ENCODE data around the gene ATG4C.

Gene ATG4C

DNA sequence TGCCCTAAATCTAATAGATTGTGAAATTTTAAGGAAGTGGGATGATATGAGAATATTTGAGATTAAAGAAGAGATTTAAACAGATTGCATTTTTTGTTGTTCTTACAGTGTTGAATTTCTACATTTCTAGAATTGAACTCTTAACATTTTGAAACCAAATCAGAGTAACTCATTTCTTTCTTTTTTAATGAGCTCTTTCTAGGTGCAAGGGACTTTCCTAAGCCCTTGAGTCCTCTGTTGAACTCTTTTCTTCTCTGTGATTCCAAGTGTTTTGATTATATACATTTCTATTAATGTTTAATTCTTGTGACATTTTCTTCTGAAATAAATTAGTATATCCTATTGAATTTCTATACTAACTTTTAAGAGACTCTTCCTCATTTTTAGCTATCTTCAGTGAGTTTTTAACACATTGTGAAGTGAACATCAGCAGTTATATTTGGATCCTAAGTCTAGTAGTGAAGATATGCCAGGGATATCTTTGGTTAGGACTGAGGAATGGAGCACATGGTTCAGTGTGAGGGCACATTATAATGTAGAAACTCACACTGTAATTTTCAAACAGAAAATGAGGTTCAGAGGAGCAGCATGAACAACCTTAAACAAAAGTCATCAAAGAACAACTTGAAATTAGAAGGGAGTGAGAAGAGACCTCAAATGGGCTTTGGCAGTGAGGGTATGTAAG, 53.1 kb downstream of the ATG4C start:
- DNase-seq (ENCODE audit: insufficient read length, low spot score) = no peak
- TF ChIP-seq, protein P1, sequence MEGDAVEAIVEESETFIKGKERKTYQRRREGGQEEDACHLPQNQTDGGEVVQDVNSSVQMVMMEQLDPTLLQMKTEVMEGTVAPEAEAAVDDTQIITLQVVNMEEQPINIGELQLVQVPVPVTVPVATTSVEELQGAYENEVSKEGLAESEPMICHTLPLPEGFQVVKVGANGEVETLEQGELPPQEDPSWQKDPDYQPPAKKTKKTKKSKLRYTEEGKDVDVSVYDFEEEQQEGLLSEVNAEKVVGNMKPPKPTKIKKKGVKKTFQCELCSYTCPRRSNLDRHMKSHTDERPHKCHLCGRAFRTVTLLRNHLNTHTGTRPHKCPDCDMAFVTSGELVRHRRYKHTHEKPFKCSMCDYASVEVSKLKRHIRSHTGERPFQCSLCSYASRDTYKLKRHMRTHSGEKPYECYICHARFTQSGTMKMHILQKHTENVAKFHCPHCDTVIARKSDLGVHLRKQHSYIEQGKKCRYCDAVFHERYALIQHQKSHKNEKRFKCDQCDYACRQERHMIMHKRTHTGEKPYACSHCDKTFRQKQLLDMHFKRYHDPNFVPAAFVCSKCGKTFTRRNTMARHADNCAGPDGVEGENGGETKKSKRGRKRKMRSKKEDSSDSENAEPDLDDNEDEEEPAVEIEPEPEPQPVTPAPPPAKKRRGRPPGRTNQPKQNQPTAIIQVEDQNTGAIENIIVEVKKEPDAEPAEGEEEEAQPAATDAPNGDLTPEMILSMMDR (IDR thresholded peaks at IDR 0.05; ENCODE audit: insufficient read depth, missing control alignments) = no peak
- FAIRE-seq = no peak

DNA sequence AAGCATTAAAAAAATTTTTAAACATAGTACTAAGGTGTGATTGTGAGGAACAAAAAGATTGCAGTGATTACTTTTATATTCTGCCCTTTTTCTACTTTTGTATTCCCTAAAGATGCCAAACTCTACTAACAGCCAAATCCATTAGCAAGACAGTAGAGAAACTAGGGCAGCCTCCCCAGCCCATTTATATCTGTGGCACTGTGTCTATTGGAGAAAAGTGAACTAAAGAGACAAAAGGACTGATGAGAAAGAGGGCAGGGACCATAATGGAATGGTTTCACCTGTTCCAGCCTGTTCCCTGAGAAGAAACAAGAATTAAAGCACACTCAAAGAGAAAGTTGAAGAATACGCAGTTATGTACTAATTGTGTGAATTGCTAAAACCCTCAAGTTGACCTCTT, 56.6 kb downstream of the ATG4C start:
- TF ChIP-seq, protein P1 (IDR thresholded peaks at IDR 0.05; ENCODE audit: insufficient read depth, missing control alignments) = no peak
- no peak for FAIRE-seq
- DNase-seq (ENCODE audit: insufficient read length, low spot score) = no peak

DNA sequence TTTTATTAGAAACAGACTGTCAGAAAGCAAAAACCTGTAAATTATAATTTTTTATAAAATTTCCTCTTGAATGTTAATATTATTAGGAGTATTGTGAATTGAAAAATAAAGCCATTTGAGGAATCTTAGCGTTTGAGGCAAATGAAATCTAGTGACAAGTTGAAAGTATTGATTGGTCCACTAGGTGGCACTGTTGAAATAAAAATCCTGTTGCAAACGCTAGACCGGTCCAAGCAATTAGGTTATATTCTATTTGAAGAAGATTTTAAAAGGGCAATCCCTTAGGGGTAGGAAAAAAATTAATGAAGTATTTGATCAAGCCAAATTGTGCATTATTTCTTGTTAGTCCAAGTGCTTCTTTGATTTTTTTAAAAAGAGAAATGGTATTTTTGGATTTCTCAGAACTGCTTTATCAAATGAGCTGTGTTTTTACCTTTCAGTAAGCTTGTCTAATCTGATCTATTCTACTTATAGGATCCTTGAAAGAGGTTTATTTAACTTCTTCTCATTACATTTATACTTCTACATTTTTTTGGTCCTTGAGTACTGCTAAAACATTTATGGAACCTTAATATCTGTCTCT, 57.7 kb downstream of the ATG4C start:
- TF ChIP-seq, protein P1 (IDR thresholded peaks at IDR 0.05; ENCODE audit: insufficient read depth, missing control alignments) = peak; percentile 77
- FAIRE-seq = no peak
- DNase-seq (ENCODE audit: insufficient read length, low spot score) = no peak

DNA sequence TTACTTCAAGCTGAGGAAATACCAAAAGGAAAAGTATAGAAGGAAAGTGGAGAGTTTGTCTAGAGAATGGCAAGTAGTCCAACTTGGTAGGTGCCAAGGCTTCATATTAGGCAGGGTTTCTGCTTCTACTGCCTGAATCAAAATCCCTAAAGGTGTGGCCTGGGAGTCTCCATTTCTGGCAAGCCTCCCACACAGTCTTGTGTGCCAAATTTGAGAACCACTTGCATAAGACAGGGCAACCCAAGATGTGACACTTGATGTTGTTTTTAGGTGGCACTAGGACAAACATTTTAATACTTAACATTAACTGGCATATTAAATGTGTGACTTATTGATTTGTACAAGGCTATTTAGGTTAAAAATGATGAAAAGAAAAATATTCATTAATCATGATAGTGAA, 60.1 kb downstream of the ATG4C start:
- TF ChIP-seq, protein P1 (IDR thresholded peaks at IDR 0.05; ENCODE audit: insufficient read depth, missing control alignments) = no peak
- FAIRE-seq (no peak), DNase-seq (ENCODE audit: insufficient read length, low spot score) (no peak)

DNA sequence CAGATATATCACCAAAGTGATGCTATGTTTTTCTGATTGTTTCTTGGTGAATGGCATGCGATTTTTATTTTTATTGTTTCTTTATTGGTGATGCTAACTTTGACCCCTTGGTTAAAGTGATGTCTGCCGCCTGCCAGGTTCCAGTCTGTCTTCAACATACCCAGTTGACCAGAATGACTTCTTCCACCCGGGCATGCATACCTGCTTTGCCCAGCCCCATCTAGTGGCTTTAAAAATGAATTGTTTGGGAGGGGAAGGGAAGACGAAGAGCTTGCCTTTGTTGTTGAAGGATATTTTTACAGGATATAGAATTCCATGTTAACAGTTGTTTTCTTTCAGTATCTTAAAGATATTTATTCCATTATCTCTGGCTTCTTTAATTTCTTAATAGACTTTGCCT, 65.1 kb downstream of the ATG4C start:
- no peak for DNase-seq (ENCODE audit: insufficient read length, low spot score)
- no peak for FAIRE-seq
- TF ChIP-seq, protein P1 (IDR thresholded peaks at IDR 0.05; ENCODE audit: insufficient read depth, missing control alignments) = no peak

DNA sequence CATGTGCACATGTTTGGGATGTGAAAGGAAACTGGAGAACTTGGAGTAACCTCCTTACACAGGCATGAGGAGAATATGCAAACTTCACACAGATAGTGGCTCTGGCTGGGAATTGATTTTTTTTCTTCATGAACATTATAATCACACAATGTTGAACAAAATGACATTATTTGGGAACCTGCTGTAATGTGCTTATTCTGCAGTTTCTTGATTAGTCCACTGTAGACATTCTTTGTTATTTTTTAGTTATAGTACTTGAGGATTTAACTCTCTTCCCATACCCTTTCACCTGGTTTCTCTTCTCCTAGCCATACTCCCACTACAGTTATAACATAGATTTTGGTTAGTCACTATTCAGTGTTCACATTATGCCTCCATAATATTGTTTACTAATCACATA, 68.3 kb downstream of the ATG4C start:
- DNase-seq (ENCODE audit: insufficient read length, low spot score) (no peak), FAIRE-seq (no peak)
- TF ChIP-seq, protein P1 (IDR thresholded peaks at IDR 0.05; ENCODE audit: insufficient read depth, missing control alignments) = no peak

DNA sequence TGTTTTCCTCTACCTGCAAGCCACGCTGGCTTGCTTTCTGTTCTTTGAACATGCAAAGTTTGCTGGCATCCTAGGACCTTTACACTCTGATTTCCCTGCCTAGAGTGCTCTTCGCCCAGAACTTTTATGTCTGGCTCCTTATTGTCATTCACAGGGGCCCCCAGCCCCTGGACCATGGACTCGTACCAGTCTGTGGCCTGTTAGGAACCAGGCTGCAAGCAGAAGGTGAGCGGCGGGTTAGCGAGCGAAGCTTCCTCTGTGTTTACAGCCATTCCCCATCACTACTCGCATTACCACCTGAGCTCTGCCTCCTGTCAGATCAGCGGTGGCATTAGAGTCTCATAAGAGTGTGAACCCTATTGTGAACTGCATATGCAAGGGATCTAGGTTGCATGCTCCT, 73.0 kb downstream of the ATG4C start:
- no peak for FAIRE-seq

More for the DNA sequence above, 73.0 kb downstream of the ATG4C start:
- no peak for DNase-seq (ENCODE audit: insufficient read length, low spot score)
- TF ChIP-seq, protein P1 (IDR thresholded peaks at IDR 0.05; ENCODE audit: insufficient read depth, missing control alignments) = no peak

Measured in D721Med (cell line).